HG03196 (cell line): Measurements from ENCODE around the gene ZER1.

ENCODE experiments used
- ATAC-seq: cut with Tn5 transposase; IDR thresholded peaks from one replicate; pipeline ENCODE4 v1.9.1; 2021; ENCODE audit not compliant: unreplicated experiment

ZER1 gene

DNA sequence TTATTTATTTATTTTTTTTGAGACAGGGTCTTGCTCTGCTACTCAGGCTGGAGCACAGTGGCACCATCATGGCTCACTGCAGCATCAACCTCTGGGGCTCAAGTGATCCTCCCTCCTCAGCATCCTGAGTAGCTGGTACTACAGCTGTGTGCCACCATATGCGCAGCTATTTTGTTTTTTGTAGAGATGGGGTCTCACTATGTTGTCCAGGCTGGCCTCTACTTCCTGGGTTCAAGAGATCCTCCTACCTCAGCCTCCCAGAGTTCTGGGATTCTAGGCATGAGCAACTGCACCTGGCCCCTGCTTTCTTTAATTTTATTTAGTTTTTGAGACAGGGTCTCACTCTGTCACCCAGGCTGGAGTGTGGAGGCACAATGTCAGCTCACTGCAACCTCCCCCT is 28.3 kb downstream of the ZER1 start:
- no peak for ATAC-seq

GRCh38 chr9:128742401-128742800 is 29.3 kb downstream of the ZER1 start:
- ATAC-seq: no peak

GRCh38 chr9:128735373-128735772 is 36.4 kb downstream of the ZER1 start:
- no peak for ATAC-seq

- ATAC-seq: no peak
Measured at GRCh38 chr9:128733256-128733655, 38.5 kb downstream of the ZER1 start.

DNA sequence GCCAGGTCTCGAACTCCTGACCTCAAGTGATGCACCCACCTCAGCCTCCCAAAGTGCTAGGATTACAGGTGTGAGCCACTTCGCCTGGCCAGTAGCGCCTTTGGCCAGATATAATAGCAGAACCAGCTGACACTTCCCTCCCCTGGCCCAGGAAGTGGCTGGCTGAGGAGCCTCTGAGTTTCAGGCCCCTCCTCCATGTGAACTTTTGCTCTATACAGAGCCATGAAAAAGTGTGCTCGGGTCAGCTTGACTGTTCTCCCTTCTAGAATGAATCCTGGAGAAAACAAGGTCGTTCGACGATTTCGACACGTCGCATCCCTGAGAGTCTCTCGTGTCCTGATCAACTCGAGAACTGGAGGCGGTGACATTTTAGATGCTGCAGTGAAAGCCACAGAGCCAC is 39.2 kb downstream of the ZER1 start:
- ATAC-seq: no peak

DNA sequence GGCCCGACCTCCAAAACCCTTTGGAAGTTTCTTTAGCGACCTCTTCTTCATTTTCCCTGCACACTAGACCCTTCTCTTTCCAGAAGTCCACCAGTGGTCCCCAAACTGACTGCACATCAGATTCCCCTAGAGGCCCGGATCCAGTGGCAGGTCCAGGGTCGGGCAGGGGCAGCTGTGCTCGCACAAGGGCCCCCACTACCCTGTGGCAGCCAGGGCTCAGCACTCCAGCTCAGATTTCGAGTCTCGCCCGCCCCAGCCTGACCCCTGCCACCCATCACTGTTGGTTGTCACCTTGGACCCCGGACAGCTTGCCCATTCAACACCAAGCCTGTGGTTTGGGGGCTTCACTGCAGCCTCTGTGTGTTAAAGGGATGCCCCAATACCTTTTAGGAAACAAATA is 40.0 kb downstream of the ZER1 start:
- ATAC-seq: no peak

GRCh38 chr9:128731093-128731492 is 40.6 kb downstream of the ZER1 start:
- ATAC-seq: no peak

- no peak for ATAC-seq
Measured at GRCh38 chr9:128729766-128730517, 41.8 kb downstream of the ZER1 start.

DNA sequence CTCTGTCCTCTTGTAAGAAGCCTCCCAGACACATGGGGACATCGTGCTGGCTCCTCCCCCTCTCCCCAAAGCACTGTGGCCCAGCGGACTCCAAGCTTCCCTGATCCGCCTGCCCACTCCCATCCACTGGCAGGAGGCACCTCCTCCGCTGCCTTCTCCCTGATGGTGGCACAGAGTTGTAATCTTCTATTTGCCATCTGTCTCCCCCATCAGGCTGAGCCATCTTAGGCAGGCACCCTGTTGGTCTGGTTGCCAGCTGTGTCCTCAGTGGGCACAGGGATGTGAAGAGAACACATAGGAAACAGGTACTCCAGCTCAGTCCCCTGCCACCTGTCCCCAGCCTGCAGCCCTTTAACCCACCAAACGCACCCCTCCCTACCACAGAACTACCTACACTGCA is 42.4 kb downstream of the ZER1 start:
- ATAC-seq: no peak

- no peak for ATAC-seq
Measured at GRCh38 chr9:128728298-128728697, 43.4 kb downstream of the ZER1 start.

GRCh38 chr9:128727640-128728248 is 44.0 kb downstream of the ZER1 start:
- ATAC-seq: no peak

DNA sequence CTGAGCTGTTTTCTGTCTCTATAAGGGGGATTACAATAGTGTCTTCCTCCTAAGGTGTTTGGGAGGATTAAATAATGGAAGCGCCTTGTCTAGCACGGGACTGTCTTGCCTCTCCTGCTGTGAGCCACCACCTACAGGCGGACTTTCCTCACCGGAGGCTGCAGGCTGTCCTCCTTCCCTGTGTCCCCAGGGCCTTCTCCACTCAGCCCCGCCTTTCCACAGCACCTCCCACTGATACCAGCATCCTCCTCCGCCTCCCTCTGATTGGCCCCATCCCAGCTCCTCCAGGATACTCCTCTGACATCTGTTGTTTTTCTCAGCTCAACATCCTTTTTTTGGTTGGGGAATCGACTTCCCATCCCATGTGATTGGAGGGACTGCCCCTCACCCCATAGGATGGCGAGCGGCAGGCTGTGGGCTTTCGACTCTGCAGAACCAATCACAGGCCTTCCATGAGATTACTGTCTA is 46.9 kb downstream of the ZER1 start:
- no peak for ATAC-seq

- peak; percentile 90 for ATAC-seq
Measured at GRCh38 chr9:128723866-128724743, 47.6 kb downstream of the ZER1 start, which contains the start of gene ZDHHC12. ZDHHC12 (minus strand) TSS chr9:128724127; CDS start chr9:128724093, 34 bp downstream.

DNA sequence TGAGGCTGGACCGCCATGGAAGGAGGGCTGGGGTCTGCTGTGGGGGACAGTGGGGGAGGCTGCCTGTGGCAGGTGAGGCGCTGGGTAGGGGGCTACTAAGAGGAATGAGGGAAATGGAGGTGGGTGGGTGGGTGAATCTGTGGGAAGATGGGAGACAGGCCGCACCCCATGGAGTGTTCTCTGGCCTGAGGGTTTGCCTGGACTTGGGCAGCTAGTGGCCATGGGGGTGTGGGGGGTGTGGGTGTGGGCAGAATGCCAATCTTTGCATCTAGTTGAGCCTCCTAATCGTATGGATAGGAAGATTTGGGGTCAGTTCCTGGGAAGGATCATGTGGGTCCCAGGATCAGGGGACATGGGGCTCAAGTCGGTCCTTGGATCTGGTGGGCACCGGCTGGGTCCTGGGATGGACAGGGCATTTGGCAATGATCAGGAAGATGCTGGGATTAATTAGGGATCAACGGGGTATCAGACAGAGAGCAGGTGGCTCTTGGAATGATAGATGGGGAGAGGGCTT is 48.3 kb downstream of the ZER1 start:
- ATAC-seq: no peak

DNA sequence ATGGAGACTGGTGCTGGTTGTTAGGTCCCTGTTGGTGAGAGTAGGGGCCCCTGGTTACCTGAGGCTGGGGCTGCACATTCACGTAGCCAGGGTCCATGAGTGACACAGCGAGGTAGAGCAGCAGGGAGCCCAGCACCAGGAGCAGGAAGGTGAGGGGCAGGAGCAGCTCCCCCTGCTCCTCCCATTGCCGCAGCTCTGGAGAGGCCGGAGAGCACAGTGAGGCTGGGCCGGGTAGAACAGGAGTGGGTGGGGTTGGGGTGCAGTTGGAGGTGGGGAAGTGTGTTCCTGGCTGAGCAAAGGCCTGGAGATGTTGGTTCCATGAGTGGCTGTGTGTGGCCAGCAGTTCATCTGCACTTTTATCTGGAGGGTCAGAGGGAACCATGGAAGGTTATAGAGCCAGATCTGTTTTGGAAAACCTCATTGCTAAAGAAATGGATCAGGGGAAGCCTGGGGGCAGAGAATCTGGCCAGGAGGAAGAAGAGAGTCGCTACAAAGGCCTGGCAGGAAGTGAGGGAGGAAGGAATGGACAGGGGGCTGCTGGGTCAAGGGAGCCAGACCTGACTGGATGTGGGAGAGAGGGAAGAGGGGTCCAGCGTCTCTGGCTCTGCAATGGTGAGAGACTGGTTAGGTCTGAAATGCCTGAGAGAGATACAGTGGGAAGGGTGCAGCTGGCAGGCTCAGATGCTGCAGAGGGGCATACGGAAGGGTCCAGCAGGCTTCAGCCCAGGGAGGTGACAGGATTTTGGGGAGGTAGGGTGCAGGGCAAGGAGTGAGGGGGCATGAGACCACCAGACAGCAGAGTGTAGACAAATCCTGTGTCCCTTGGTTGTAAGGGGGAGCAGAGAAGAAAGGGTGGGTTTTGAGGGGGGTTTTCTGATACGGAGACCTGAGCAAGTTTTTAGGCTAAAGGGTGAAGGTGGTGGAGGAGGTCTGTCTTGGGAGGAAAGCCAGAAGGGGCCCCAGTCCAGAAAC is 49.1 kb downstream of the ZER1 start:
- ATAC-seq: no peak

DNA sequence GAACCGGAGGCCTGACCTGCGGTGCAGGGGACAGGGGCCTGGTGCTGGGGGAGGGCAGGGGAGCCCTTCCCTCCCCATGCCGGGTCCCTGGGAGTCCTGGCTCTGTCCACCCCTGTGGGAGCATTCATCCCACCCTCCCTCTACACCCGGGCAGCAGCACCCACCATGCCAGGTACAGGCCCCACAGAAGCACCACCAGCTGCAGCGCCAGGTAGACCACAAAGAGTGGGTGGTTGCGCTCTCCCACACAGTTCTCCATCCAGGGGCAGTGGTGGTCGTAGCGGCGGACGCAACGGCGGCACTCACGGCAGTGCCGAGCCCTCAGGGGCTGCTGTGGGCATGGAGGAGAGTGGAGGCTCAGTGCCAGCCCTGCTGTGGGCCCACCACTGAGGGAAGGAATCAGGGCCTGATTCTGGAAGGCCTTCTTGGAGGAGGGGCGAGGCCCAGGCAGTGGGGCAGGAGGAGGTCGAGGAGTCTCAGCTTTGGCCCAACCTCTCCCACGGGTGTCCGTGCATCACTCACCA is 50.2 kb downstream of the ZER1 start:
- no peak for ATAC-seq

DNA sequence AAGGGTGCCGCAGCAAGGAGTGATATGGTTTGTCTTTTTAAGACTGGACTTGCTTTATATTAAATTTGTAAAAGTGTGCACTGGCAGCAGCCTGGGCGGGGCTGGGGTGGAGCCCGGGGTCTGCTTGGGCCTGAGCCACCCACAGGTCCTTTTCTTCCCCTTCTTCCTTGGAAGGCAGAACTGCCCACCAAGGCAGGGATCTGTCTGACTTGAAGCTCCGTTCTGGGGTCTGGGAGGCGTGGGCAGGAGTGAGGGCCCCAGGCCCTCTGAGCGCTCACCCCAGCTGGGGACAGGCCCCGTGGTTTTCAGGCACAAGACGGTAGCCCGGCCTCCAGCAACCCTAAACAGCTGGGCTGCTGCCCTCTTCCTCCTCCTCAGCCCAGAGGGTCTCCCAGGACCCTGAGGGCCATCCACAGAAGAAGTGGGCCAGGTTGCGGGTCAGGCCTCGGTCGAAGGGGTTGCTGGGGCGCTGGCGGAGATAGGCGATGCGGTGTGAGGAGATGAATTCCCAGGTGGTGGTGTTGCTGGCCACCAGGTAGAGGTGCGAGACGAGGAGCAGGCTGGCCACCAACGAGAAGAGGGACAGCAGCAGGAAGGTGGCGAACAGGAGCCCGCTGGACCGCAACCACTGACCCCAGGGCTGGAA is 50.8 kb downstream of the ZER1 start:
- no peak for ATAC-seq

DNA sequence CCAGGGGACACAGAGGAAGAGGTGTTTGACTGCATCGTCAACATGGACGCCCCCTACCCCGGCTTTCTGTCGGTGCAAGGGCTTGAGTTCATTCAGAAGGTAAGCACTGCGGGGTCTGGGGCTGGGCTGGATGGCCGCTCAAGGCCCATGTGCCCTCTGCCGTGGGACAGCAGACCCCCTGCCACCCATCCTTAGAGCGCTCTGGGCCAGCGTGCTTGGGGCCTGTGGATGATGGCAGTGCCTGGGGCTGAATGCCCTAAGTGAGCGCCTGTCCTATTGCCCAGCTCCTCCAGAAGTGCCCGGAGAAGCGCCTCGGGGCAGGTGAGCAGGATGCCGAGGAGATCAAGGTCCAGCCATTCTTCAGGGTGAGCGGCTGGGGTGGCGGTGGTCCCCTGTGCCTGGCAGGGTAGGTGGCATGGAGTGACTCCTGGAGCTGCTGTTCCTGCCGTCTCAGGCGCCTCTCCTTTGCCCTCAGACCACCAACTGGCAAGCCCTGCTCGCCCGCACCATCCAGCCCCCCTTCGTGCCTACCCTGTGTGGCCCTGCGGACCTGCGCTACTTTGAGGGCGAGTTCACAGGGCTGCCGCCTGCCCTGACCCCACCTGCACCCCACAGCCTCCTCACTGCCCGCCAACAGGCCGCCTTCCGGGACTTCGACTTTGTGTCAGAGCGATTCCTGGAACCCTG is 51.7 kb downstream of the ZER1 start:
- ATAC-seq: no peak

GRCh38 chr9:128718475-128718874 is 53.3 kb downstream of the ZER1 start:
- ATAC-seq: no peak
